PC-3 (cell line): ENCODE measurements around the gene ANKS1B. TPM values are rescaled to one million over a fixed set of nuclear protein-coding genes. Genes with fewer than 3 reads are reported as not detected.

Experiments
- ATAC-seq: fragments of 200-7000 bp; cut with Tn5 transposase; 2 replicates; pipeline ENCODE4 v1.9.1; 2020; ENCODE audit warnings: mild to moderate bottlenecking, moderate library complexity
- BruUV-seq: library from RNA; stranded (reverse); fragments of 400-500 nt; replicated peaks from 2 replicates; lab custom pipeline; 2021; lab: Mats Ljungman, UMichigan
- CTCF ChIA-PET: fragments of 300-600 bp; sonication (Branson Sonifier 250); formaldehyde crosslinking; loops from one replicate; lab custom pipeline; 2022; ENCODE audit warnings: antibody characterized with exemption; lab: Charles Lee
- POLR2A ChIA-PET: fragments of 300-600 bp; sonication (Branson Sonifier 250); formaldehyde crosslinking; loops from one replicate; lab custom pipeline; 2022; ENCODE audit warnings: antibody characterized with exemption; ENCODE audit not compliant: unreplicated experiment; lab: Charles Lee
- DNase-seq: peaks from one replicate; pipeline ENCODE4 v3.0.0-alpha.2; 2015
- H2AFZ ChIP-seq: fragments of 300-600 bp; sonication (generic); 2 replicates; pipeline ENCODE4 v1.6.0; 2016; ENCODE audit warnings: antibody characterized with exemption, low read length
- H3F3A ChIP-seq: fragments of 300-600 bp; sonication (generic); one replicate; pipeline ENCODE4 v1.6.0; 2017; ENCODE audit warnings: antibody characterized with exemption, low read length, control low read depth, mild to moderate bottlenecking; ENCODE audit not compliant: unreplicated experiment
- H3K27ac ChIP-seq: fragments of 300-600 bp; sonication (generic); 2 replicates; pipeline ENCODE4 v1.5.1; 2016; ENCODE audit warnings: mild to moderate bottlenecking, low read length
- H3K27me3 ChIP-seq: fragments of 300-600 bp; sonication (generic); 2 replicates; pipeline ENCODE4 v1.6.1; 2016; ENCODE audit warnings: low read length, mixed read lengths
- H3K36me3 ChIP-seq: fragments of 300-600 bp; sonication (generic); 2 replicates; pipeline ENCODE4 v1.6.1; 2016; ENCODE audit warnings: low read depth, mixed run types, low read length, mixed read lengths
- H3K4me1 ChIP-seq: fragments of 300-600 bp; sonication (generic); 2 replicates; pipeline ENCODE4 v1.5.1; 2016; ENCODE audit warnings: low read length; ENCODE audit not compliant: insufficient read depth
- H3K4me2 ChIP-seq: fragments of 300-600 bp; sonication (generic); 2 replicates; pipeline ENCODE4 v1.6.0; 2016; ENCODE audit warnings: low read length
- H3K4me3 ChIP-seq: fragments of 300-600 bp; sonication (generic); 2 replicates; pipeline ENCODE4 v1.5.1; 2016; ENCODE audit warnings: mild to moderate bottlenecking, low read length, mixed read lengths
- H3K79me2 ChIP-seq: fragments of 300-600 bp; sonication (generic); 2 replicates; pipeline ENCODE4 v1.6.1; 2017; ENCODE audit warnings: low read length, mixed read lengths
- H3K9ac ChIP-seq: fragments of 300-600 bp; sonication (generic); 2 replicates; pipeline ENCODE4 v1.6.0; 2016; ENCODE audit warnings: mild to moderate bottlenecking, low read length
- H3K9me2 ChIP-seq: fragments of 300-600 bp; sonication (generic); replicated peaks from 2 replicates; pipeline ENCODE4 v1.6.1; 2016; ENCODE audit warnings: mixed run types, low read length, mixed read lengths
- H3K9me3 ChIP-seq: fragments of 300-600 bp; sonication (generic); 2 replicates; pipeline ENCODE4 v1.6.1; 2016; ENCODE audit warnings: low read length, mixed read lengths
- H4K20me1 ChIP-seq: fragments of 300-600 bp; sonication (generic); 2 replicates; pipeline ENCODE4 v1.6.1; 2016; ENCODE audit warnings: low read length, mixed read lengths
- CTCF ChIP-seq: fragments of 300-600 bp; sonication (generic); conservative IDR thresholded peaks from 2 replicates; pipeline ENCODE4 v1.5.1; 2017; ENCODE audit warnings: antibody characterized with exemption, low read depth, mild to moderate bottlenecking, low read length
- EZH2 ChIP-seq: fragments of 300-600 bp; sonication (generic); IDR thresholded peaks from one replicate; pipeline ENCODE4 v1.6.1; 2017; ENCODE audit warnings: antibody characterized with exemption, mild to moderate bottlenecking, low read length; ENCODE audit not compliant: unreplicated experiment
- EZH2phosphoT487 ChIP-seq: fragments of 300-600 bp; sonication (generic); IDR thresholded peaks from 2 replicates; pipeline ENCODE4 v1.6.1; 2018; ENCODE audit warnings: mild to moderate bottlenecking, antibody characterized with exemption, low read length, borderline replicate concordance
- intact Hi-C: fragments of 100-400 bp; cut with micrococcal nuclease; formaldehyde crosslinking; loops from 2 replicates; pipeline ENCODE4 v1.9.0; 2023
- total RNA-seq: library from RNA; depleted of rRNA; stranded (reverse); fragments of >200 nt; gene quantifications from 2 replicates; pipeline ENCODE4 v1.2.3, GENCODE V29; 2014

The ANKS1B gene
- total RNA-seq, 1 experiment from 2014 or later, result 0.07 TPM

GRCh38 chr12:99712281-99712680 lies 272.5 kb downstream of the ANKS1B start:
- H4K20me1 ChIP-seq, result no peaks in the 10 kb centered on the region
- no peak overlapping the region for H3K9ac ChIP-seq
- H3K36me3 ChIP-seq, result no peaks in the 10 kb centered on the region
- H3K4me1 ChIP-seq, result no peaks in the 10 kb centered on the region
- CTCF ChIA-PET, result no interaction called here
- H2AFZ ChIP-seq, result no peak overlapping the region
- no peak overlapping the region for H3K4me3 ChIP-seq
- intact Hi-C loops, result no loop called here
- DNase-seq (no peak), ATAC-seq (no peak)
- TF ChIP-seq EZH2phosphoT487, result no peak
- no peak for TF ChIP-seq EZH2
- no peak for TF ChIP-seq CTCF
- H3K9me3 ChIP-seq, result no peaks in the 10 kb centered on the region
- POLR2A ChIA-PET, result no interaction called here
- H3K79me2 ChIP-seq, result no peaks in the 10 kb centered on the region
- no peak overlapping the region for H3K4me2 ChIP-seq
- H3K27ac ChIP-seq, result no peak overlapping the region
- no peaks in the 10 kb centered on the region for H3F3A ChIP-seq
- H3K9me2 ChIP-seq, result no peaks in the 10 kb centered on the region
- no TSS peak for BruUV-seq
- H3K27me3 ChIP-seq, result 0 out of 2 replicates have a peak, but pooled peaks cover 6% of the 10 kb centered on the region

- Histone ChIP-seq H3K27ac (no peak overlapping the region), H2AFZ (no peak overlapping the region), H3K4me1 (no peaks in the 10 kb centered on the region), H3K4me3 (no peak overlapping the region), H3K36me3 (no peaks in the 10 kb centered on the region), H3K27me3 (0 out of 2 replicates have a peak, but pooled peaks cover 6% of the 10 kb centered on the region), H3K4me2 (no peak overlapping the region), H4K20me1 (no peaks in the 10 kb centered on the region), H3K79me2 (no peaks in the 10 kb centered on the region), H3F3A (no peaks in the 10 kb centered on the region), H3K9ac (no peak overlapping the region), H3K9me3 (no peaks in the 10 kb centered on the region), H3K9me2 (no peaks in the 10 kb centered on the region)
- TF ChIP-seq EZH2 (no peak), EZH2phosphoT487 (no peak), CTCF (no peak)
- DNase-seq, result no peak
- BruUV-seq, result no TSS peak
- ChIA-PET POLR2A (no interaction called here), CTCF (no interaction called here)
- intact Hi-C loops, result no loop called here
- no peak for ATAC-seq
Measured at GRCh38 chr12:99711246-99711645, 273.5 kb downstream of the ANKS1B start.

GRCh38 chr12:99709619-99710018 lies 275.1 kb downstream of the ANKS1B start:
- Histone ChIP-seq H3K4me2 (no peak overlapping the region), H3K4me3 (no peak overlapping the region), H2AFZ (no peak overlapping the region), H3K9me3 (no peaks in the 10 kb centered on the region), H3K4me1 (no peaks in the 10 kb centered on the region), H3K9me2 (no peaks in the 10 kb centered on the region), H4K20me1 (no peaks in the 10 kb centered on the region), H3K27ac (no peak overlapping the region), H3F3A (no peaks in the 10 kb centered on the region), H3K36me3 (no peaks in the 10 kb centered on the region), H3K27me3 (no peaks in the 10 kb centered on the region), H3K79me2 (no peaks in the 10 kb centered on the region), H3K9ac (no peak overlapping the region)
- TF ChIP-seq CTCF, result no peak
- no peak for TF ChIP-seq EZH2phosphoT487
- no peak for TF ChIP-seq EZH2
- CTCF ChIA-PET, result no interaction called here
- intact Hi-C loops, result no loop called here
- no peak for ATAC-seq
- no TSS peak for BruUV-seq
- POLR2A ChIA-PET, result no interaction called here
- DNase-seq, result no peak
